Globus pallidus (tissue), 1 donor: ENCODE data around the gene DNAJB6.
A peak's percentile ranks its signal among the peaks of the same experiment; 100 is the strongest.

ENCODE experiments used
- DNase-seq: peaks from one replicate; pipeline ENCODE4 v3.0.0-alpha.2; 2015; ENCODE audit warnings: low spot score

The DNAJB6 gene

GRCh38 chr7:157368955-157369354 lies 32.2 kb downstream of the DNAJB6 start:
- no peak for DNase-seq

GRCh38 chr7:157370742-157371141 lies 33.9 kb downstream of the DNAJB6 start:
- DNase-seq: no peak

GRCh38 chr7:157371296-157371695 lies 34.5 kb downstream of the DNAJB6 start:
- no peak for DNase-seq

GRCh38 chr7:157372300-157373232 lies 35.8 kb downstream of the DNAJB6 start:
- no peak for DNase-seq

- DNase-seq: no peak
These were observed 36.7 kb downstream of the DNAJB6 start for GRCh38 chr7:157373493-157373892.

GRCh38 chr7:157375410-157375809 lies 38.6 kb downstream of the DNAJB6 start:
- DNase-seq: no peak

- DNase-seq: no peak
These were observed 40.8 kb downstream of the DNAJB6 start for GRCh38 chr7:157377436-157378124.

GRCh38 chr7:157378390-157378789 lies 41.6 kb downstream of the DNAJB6 start:
- DNase-seq: no peak

GRCh38 chr7:157379493-157379892 lies 42.7 kb downstream of the DNAJB6 start:
- no peak for DNase-seq

GRCh38 chr7:157380416-157380815 lies 43.6 kb downstream of the DNAJB6 start:
- no peak for DNase-seq

- no peak for DNase-seq
These were observed 47.1 kb downstream of the DNAJB6 start for GRCh38 chr7:157383868-157384267.

GRCh38 chr7:157384301-157384700 lies 47.5 kb downstream of the DNAJB6 start:
- no peak for DNase-seq

GRCh38 chr7:157386979-157387800 lies 50.4 kb downstream of the DNAJB6 start:
- peak; percentile 53 for DNase-seq

GRCh38 chr7:157388301-157388700 lies 51.5 kb downstream of the DNAJB6 start:
- DNase-seq: no peak

- DNase-seq: no peak
These were observed 53.3 kb downstream of the DNAJB6 start for GRCh38 chr7:157389951-157390730.

GRCh38 chr7:157391036-157391710 lies 54.4 kb downstream of the DNAJB6 start:
- no peak for DNase-seq

GRCh38 chr7:157392256-157393037 lies 55.6 kb downstream of the DNAJB6 start:
- no peak for DNase-seq

- DNase-seq: no peak
These were observed 57.7 kb downstream of the DNAJB6 start for GRCh38 chr7:157394246-157395191.

- no peak for DNase-seq
These were observed 58.4 kb downstream of the DNAJB6 start for GRCh38 chr7:157395206-157395605.
